Measurements from ENCODE around the gene KRTAP10-5.
A peak's percentile ranks its signal among the peaks of the same experiment; 100 is the strongest.

The KRTAP10-5 gene

DNA sequence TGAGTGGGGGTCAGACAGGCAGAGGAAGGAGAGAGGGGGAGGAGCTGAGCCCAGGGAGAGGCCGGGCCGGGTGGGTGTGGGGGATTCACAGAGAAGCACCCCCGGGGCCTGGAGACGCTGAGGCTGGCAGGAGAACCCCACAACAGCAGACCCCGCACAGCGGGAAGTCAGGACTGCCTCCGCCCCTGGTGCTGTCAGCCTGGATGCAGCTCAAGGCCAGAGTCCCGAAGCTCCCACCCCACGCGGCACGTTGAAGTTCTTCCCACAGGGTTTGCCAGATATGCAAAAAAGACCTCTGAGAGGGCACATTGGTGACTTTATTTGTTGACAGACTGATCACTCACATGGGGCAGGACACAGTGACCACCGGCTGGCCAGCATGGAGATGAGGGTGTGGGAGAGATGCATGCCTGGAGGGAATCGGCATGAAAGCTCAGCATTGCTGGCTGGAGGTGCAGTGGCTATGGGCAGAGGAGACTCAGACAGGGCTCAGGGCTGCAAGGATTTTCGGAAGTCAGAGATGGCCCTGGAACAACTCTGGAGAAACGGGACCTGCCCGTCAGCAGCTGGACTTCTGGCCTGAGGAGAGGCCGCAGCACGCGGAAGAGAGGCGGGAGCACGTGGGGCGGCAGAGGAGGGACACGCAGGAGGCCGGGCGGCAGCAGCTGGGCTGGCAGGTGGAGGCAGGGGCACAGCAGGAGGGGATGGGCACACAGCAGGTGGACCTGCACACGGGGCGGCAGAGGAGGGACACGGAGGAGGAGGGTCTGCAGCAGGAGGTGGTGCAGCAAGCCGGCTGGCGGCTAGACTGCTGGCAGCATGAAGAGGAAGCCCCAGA is 22.7 kb downstream of the KRTAP10-5 start:
- Histone ChIP-seq H3K9ac (ENCODE audit: low read length) (no peak overlapping the region), H2AFZ (ENCODE audit: low read depth, low read length) (no peak overlapping the region), H3K27ac (ENCODE audit: low read length) (peak overlapping the region; percentile 43; the same call in 1 of the 2 replicates), H3K27me3 (ENCODE audit: low read depth, low read length) (no peaks in the 10 kb centered on the region), H3K9me3 (ENCODE audit: insufficient read depth, low read length) (no peaks in the 10 kb centered on the region), H4K20me1 (ENCODE audit: insufficient read depth, low read length) (no peaks in the 10 kb centered on the region), H3K4me2 (ENCODE audit: low read length) (peak overlapping the region; percentile 51; the same call in 1 of the 2 replicates), H3K36me3 (replicated peaks; ENCODE audit: low read depth, low read length) (no peaks in the 10 kb centered on the region), H3K4me1 (ENCODE audit: low read length) (peaks cover 24% of the 10 kb centered on the region), H3K79me2 (ENCODE audit: low read length) (no peaks in the 10 kb centered on the region), H3K4me3 (ENCODE audit: low read length) (no peak overlapping the region)
- TF ChIP-seq, protein P1, sequence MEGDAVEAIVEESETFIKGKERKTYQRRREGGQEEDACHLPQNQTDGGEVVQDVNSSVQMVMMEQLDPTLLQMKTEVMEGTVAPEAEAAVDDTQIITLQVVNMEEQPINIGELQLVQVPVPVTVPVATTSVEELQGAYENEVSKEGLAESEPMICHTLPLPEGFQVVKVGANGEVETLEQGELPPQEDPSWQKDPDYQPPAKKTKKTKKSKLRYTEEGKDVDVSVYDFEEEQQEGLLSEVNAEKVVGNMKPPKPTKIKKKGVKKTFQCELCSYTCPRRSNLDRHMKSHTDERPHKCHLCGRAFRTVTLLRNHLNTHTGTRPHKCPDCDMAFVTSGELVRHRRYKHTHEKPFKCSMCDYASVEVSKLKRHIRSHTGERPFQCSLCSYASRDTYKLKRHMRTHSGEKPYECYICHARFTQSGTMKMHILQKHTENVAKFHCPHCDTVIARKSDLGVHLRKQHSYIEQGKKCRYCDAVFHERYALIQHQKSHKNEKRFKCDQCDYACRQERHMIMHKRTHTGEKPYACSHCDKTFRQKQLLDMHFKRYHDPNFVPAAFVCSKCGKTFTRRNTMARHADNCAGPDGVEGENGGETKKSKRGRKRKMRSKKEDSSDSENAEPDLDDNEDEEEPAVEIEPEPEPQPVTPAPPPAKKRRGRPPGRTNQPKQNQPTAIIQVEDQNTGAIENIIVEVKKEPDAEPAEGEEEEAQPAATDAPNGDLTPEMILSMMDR (IDR thresholded peaks at IDR 0.05; ENCODE audit: low read depth, low read length) = no peak
- no peak for TF ChIP-seq EZH2phosphoT487 (IDR thresholded peaks at IDR 0.05; ENCODE audit: low read depth)

- Histone ChIP-seq H2AFZ (ENCODE audit: low read depth, low read length) (no peak overlapping the region), H3K27ac (ENCODE audit: low read length) (peak overlapping the region; percentile 43), H3K9ac (ENCODE audit: low read length) (no peak overlapping the region), H3K4me3 (ENCODE audit: low read length) (peak overlapping the region; percentile 20; the same call in 1 of the 2 replicates), H4K20me1 (ENCODE audit: insufficient read depth, low read length) (no peaks in the 10 kb centered on the region), H3K36me3 (replicated peaks; ENCODE audit: low read depth, low read length) (no peaks in the 10 kb centered on the region), H3K4me2 (ENCODE audit: low read length) (peak overlapping the region; percentile 51), H3K27me3 (ENCODE audit: low read depth, low read length) (no peaks in the 10 kb centered on the region), H3K4me1 (ENCODE audit: low read length) (peaks cover 24% of the 10 kb centered on the region), H3K9me3 (ENCODE audit: insufficient read depth, low read length) (no peaks in the 10 kb centered on the region), H3K79me2 (ENCODE audit: low read length) (no peaks in the 10 kb centered on the region)
- TF ChIP-seq, protein P1 (IDR thresholded peaks at IDR 0.05; ENCODE audit: low read depth, low read length) = no peak
- no peak for TF ChIP-seq EZH2phosphoT487 (IDR thresholded peaks at IDR 0.05; ENCODE audit: low read depth)
Observed at GRCh38 chr21:44556879-44557278, 23.5 kb downstream of the KRTAP10-5 start.

GRCh38 chr21:44555200-44555875 is 25.1 kb downstream of the KRTAP10-5 start:
- no peak overlapping the region for H3K27ac ChIP-seq (ENCODE audit: low read length)
- no peak overlapping the region for H2AFZ ChIP-seq (ENCODE audit: low read depth, low read length)
- H3K9me3 ChIP-seq (ENCODE audit: insufficient read depth, low read length) = no peaks in the 10 kb centered on the region
- H3K4me1 ChIP-seq (ENCODE audit: low read length) = peaks cover 20% of the 10 kb centered on the region
- TF ChIP-seq EZH2phosphoT487 (IDR thresholded peaks at IDR 0.05; ENCODE audit: low read depth) = no peak
- TF ChIP-seq, protein P1 (IDR thresholded peaks at IDR 0.05; ENCODE audit: low read depth, low read length) = no peak
- no peak overlapping the region for H3K4me3 ChIP-seq (ENCODE audit: low read length)
- no peaks in the 10 kb centered on the region for H3K79me2 ChIP-seq (ENCODE audit: low read length)
- no peaks in the 10 kb centered on the region for H4K20me1 ChIP-seq (ENCODE audit: insufficient read depth, low read length)
- no peak overlapping the region for H3K9ac ChIP-seq (ENCODE audit: low read length)
- H3K27me3 ChIP-seq (ENCODE audit: low read depth, low read length) = no peaks in the 10 kb centered on the region
- H3K4me2 ChIP-seq (ENCODE audit: low read length) = no peak overlapping the region
- H3K36me3 ChIP-seq (replicated peaks; ENCODE audit: low read depth, low read length) = no peaks in the 10 kb centered on the region

GRCh38 chr21:44552681-44553080 is 27.7 kb downstream of the KRTAP10-5 start:
- Histone ChIP-seq H3K4me3 (ENCODE audit: low read length) (no peak overlapping the region), H3K27me3 (ENCODE audit: low read depth, low read length) (no peaks in the 10 kb centered on the region), H3K4me1 (ENCODE audit: low read length) (peaks cover 14% of the 10 kb centered on the region), H3K36me3 (replicated peaks; ENCODE audit: low read depth, low read length) (no peaks in the 10 kb centered on the region), H3K27ac (ENCODE audit: low read length) (no peak overlapping the region), H3K9ac (ENCODE audit: low read length) (no peak overlapping the region), H2AFZ (ENCODE audit: low read depth, low read length) (no peak overlapping the region), H3K79me2 (ENCODE audit: low read length) (no peaks in the 10 kb centered on the region), H3K9me3 (ENCODE audit: insufficient read depth, low read length) (no peaks in the 10 kb centered on the region), H3K4me2 (ENCODE audit: low read length) (no peak overlapping the region), H4K20me1 (ENCODE audit: insufficient read depth, low read length) (no peaks in the 10 kb centered on the region)
- TF ChIP-seq, protein P1 (IDR thresholded peaks at IDR 0.05; ENCODE audit: low read depth, low read length) = no peak
- TF ChIP-seq EZH2phosphoT487 (IDR thresholded peaks at IDR 0.05; ENCODE audit: low read depth) = no peak
